Neural cell (in vitro differentiated cells): ENCODE measurements around the gene ADAMTS8. TPM values are rescaled to one million over a fixed set of nuclear protein-coding genes. Genes with fewer than 3 reads are reported as not detected.

ENCODE experiments used
- H2AFZ ChIP-seq: fragments of 200-600, 300-800 bp; sonication (generic), shearing (Covaris generic); 2 replicates; pipeline ENCODE4 v1.6.0; 2014; ENCODE audit warnings: low read depth, mild to moderate bottlenecking, antibody characterized with exemption, low read length, moderate library complexity
- H3F3A ChIP-seq: fragments of 200-600 bp; shearing (Covaris generic); 2 replicates; pipeline ENCODE4 v1.6.1; 2016; ENCODE audit warnings: mild to moderate bottlenecking, moderate library complexity, mixed read lengths, antibody characterized with exemption, low read length; ENCODE audit not compliant: insufficient read depth, poor library complexity, severe bottlenecking
- H3K27ac ChIP-seq: fragments of 200-600, 300-800 bp; sonication (generic), shearing (Covaris generic); 2 replicates; pipeline ENCODE4 v1.5.1; 2014; ENCODE audit warnings: mild to moderate bottlenecking, low read length, moderate library complexity
- H3K27me3 ChIP-seq: fragments of 300-800, 200-600 bp; sonication (generic), shearing (Covaris generic); 2 replicates; pipeline ENCODE4 v1.6.0; 2014; ENCODE audit warnings: mild to moderate bottlenecking, low read depth, low read length, moderate library complexity; ENCODE audit not compliant: insufficient read depth
- H3K36me3 ChIP-seq: fragments of 300-800, 200-600 bp; sonication (generic), shearing (Covaris generic); 2 replicates; pipeline ENCODE4 v1.5.1; 2014; ENCODE audit warnings: mild to moderate bottlenecking, antibody characterized with exemption, low read length, moderate library complexity; ENCODE audit not compliant: insufficient read depth
- H3K4me2 ChIP-seq: fragments of 300-800, 200-600 bp; sonication (generic), shearing (Covaris generic); 2 replicates; pipeline ENCODE4 v1.6.0; 2014; ENCODE audit warnings: mild to moderate bottlenecking, low read length
- H3K4me3 ChIP-seq: fragments of 300-800, 200-600 bp; sonication (generic), shearing (Covaris generic); 2 replicates; pipeline ENCODE4 v1.5.1; 2014; ENCODE audit warnings: mild to moderate bottlenecking, low read length, moderate library complexity
- H3K79me2 ChIP-seq: fragments of 200-600 bp; shearing (Covaris generic); replicated peaks from 2 replicates; pipeline ENCODE4 v1.6.0; 2014; ENCODE audit warnings: mild to moderate bottlenecking, low read length, moderate library complexity; ENCODE audit not compliant: insufficient read depth
- H3K9ac ChIP-seq: fragments of 300-800, 200-600 bp; sonication (generic), shearing (Covaris generic); 2 replicates; pipeline ENCODE4 v1.6.1; 2016; ENCODE audit warnings: mild to moderate bottlenecking, low read length, mixed read lengths
- H3K9me2 ChIP-seq: fragments of 200-600 bp; shearing (Covaris generic); 2 replicates; pipeline ENCODE4 v1.6.1; 2016; ENCODE audit warnings: mild to moderate bottlenecking, low read length, mixed read lengths; ENCODE audit not compliant: insufficient read depth
- H3K9me3 ChIP-seq: fragments of 200-600, 300-800 bp; sonication (generic), shearing (Covaris generic); 2 replicates; pipeline ENCODE4 v1.6.1; 2016; ENCODE audit warnings: mild to moderate bottlenecking, mixed run types, low read length, moderate library complexity, mixed read lengths
- H4K20me1 ChIP-seq: fragments of 200-600 bp; shearing (Covaris generic); 2 replicates; pipeline ENCODE4 v1.6.1; 2016; ENCODE audit warnings: mild to moderate bottlenecking, mixed run types; ENCODE audit not compliant: insufficient read depth
- EP300 ChIP-seq: fragments of 450-650 bp; conservative IDR thresholded peaks from 2 replicates; pipeline ENCODE4 v1.6.1; 2014; ENCODE audit warnings: antibody characterized with exemption, mild to moderate bottlenecking, moderate library complexity; ENCODE audit not compliant: poor library complexity, severe bottlenecking
- EZH2 ChIP-seq: fragments of 200-600, 300-800 bp; shearing (Covaris generic), sonication (generic); IDR thresholded peaks from 2 replicates; pipeline ENCODE4 v1.6.1; 2014; ENCODE audit warnings: antibody characterized with exemption, low read length, borderline replicate concordance, mild to moderate bottlenecking; ENCODE audit not compliant: insufficient read depth, poor library complexity, severe bottlenecking
- MXI1 ChIP-seq: fragments of 450-650 bp; conservative IDR thresholded peaks from 2 replicates; pipeline ENCODE4 v1.6.1; 2014; ENCODE audit warnings: antibody characterized with exemption, mild to moderate bottlenecking; ENCODE audit not compliant: poor library complexity, severe bottlenecking
- POLR2AphosphoS5 ChIP-seq: IDR thresholded peaks from 2 replicates; pipeline ENCODE4 v1.6.1; 2012
- RAD21 ChIP-seq: fragments of 450-650 bp; conservative IDR thresholded peaks from 2 replicates; pipeline ENCODE4 v1.6.1; 2014; ENCODE audit warnings: antibody characterized with exemption, mild to moderate bottlenecking, moderate library complexity
- SMC3 ChIP-seq: fragments of 450-650 bp; conservative IDR thresholded peaks from 2 replicates; pipeline ENCODE4 v1.6.1; 2014; ENCODE audit warnings: antibody characterized with exemption, mild to moderate bottlenecking, moderate library complexity; ENCODE audit not compliant: poor library complexity
- TAF1 ChIP-seq: IDR thresholded peaks from 2 replicates; pipeline ENCODE4 v1.6.1; 2012; ENCODE audit warnings: low read depth
- polyA plus RNA-seq: library from polyadenylated mRNA; depleted of rRNA; stranded (reverse); fragments of >200 nt; gene quantifications from 2 replicates; pipeline ENCODE4 v1.2.3, GENCODE V29; 2014
- TF ChIP-seq, protein P1 (sequence below): fragments of 450-650 bp; IDR thresholded peaks from 2 replicates; pipeline ENCODE4 v1.5.1; 2014; ENCODE audit warnings: antibody characterized with exemption, mild to moderate bottlenecking, moderate library complexity; ENCODE audit not compliant: poor library complexity, severe bottlenecking
- TF ChIP-seq, protein P2 (sequence below): IDR thresholded peaks from 2 replicates; pipeline ENCODE4 v1.6.1; 2012; ENCODE audit warnings: borderline replicate concordance

ADAMTS8 gene
- polyA plus RNA-seq, 1 donor from 2014 or later = 0.94 TPM

DNA sequence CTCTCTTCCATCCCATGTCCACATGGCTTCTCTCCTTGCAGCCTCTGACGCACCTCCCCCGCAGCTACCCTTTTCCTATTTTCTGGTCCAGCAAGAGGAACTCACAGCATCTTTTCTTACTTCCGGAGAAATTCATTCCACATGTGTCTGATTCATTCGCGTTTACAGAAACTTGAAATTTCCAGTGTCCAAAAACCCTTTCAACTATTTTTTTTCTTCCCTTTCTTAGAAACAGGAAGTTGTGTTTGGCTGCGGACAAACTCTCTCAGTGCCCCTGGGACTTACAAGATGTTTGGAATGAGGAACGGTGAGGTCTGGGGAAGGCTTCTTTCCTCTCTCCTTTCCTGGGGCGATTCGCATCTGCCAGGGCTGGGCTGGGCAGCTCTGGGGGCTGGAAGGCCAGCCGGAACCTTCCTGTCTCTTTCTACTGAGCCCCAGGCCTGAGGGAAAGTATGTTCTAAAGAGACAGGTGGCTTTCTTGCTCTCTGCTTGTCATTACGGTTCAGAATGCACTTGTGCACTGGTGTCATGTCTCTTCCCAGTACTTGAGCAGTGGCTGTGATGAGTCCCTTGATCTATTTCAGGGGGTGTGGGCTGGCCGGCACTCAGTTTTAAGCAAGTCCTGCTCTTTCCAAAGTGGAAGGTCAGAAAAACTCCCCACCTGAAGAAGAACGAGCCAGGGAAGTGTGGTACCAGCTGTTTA, 27.5 kb downstream of the ADAMTS8 start:
- no peak overlapping the region for H3K4me2 ChIP-seq

DNA sequence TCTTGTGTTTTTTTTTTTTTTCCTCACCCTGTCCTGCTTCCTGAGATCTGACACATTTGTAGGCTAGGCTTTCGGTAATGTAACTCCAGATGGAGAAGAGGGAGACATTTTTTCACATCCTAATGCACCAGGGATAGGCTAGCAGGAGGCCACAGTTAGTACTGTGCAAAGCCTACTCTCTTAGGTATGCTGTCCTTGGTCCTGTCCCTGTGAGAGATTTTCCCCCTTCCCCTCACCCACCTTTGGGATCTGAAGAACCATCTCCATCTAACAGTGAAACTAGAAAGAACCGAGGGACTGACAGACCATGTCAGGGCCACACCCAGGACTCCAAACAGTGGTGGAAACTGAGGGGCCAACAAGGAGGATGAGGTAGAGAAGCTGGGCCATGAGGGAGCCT, 29.2 kb downstream of the ADAMTS8 start:
- Histone ChIP-seq H3K27ac (no peak overlapping the region), H3K4me3 (no peak overlapping the region), H3K36me3 (no peaks in the 10 kb centered on the region), H3K9ac (no peak overlapping the region), H3F3A (no peaks in the 10 kb centered on the region), H3K27me3 (no peaks in the 10 kb centered on the region), H2AFZ (no peak overlapping the region), H3K79me2 (no peaks in the 10 kb centered on the region), H3K9me3 (no peaks in the 10 kb centered on the region), H4K20me1 (no peaks in the 10 kb centered on the region), H3K9me2 (no peaks in the 10 kb centered on the region), H3K4me2 (no peak overlapping the region)
- no peak for TF ChIP-seq EP300
- no peak for TF ChIP-seq MXI1
- TF ChIP-seq SMC3 = no peak
- TF ChIP-seq TAF1 = no peak
- TF ChIP-seq RAD21 = no peak
- no peak for TF ChIP-seq EZH2
- TF ChIP-seq, protein P1, sequence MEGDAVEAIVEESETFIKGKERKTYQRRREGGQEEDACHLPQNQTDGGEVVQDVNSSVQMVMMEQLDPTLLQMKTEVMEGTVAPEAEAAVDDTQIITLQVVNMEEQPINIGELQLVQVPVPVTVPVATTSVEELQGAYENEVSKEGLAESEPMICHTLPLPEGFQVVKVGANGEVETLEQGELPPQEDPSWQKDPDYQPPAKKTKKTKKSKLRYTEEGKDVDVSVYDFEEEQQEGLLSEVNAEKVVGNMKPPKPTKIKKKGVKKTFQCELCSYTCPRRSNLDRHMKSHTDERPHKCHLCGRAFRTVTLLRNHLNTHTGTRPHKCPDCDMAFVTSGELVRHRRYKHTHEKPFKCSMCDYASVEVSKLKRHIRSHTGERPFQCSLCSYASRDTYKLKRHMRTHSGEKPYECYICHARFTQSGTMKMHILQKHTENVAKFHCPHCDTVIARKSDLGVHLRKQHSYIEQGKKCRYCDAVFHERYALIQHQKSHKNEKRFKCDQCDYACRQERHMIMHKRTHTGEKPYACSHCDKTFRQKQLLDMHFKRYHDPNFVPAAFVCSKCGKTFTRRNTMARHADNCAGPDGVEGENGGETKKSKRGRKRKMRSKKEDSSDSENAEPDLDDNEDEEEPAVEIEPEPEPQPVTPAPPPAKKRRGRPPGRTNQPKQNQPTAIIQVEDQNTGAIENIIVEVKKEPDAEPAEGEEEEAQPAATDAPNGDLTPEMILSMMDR = no peak
- no peak for TF ChIP-seq POLR2AphosphoS5
- TF ChIP-seq, protein P2, sequence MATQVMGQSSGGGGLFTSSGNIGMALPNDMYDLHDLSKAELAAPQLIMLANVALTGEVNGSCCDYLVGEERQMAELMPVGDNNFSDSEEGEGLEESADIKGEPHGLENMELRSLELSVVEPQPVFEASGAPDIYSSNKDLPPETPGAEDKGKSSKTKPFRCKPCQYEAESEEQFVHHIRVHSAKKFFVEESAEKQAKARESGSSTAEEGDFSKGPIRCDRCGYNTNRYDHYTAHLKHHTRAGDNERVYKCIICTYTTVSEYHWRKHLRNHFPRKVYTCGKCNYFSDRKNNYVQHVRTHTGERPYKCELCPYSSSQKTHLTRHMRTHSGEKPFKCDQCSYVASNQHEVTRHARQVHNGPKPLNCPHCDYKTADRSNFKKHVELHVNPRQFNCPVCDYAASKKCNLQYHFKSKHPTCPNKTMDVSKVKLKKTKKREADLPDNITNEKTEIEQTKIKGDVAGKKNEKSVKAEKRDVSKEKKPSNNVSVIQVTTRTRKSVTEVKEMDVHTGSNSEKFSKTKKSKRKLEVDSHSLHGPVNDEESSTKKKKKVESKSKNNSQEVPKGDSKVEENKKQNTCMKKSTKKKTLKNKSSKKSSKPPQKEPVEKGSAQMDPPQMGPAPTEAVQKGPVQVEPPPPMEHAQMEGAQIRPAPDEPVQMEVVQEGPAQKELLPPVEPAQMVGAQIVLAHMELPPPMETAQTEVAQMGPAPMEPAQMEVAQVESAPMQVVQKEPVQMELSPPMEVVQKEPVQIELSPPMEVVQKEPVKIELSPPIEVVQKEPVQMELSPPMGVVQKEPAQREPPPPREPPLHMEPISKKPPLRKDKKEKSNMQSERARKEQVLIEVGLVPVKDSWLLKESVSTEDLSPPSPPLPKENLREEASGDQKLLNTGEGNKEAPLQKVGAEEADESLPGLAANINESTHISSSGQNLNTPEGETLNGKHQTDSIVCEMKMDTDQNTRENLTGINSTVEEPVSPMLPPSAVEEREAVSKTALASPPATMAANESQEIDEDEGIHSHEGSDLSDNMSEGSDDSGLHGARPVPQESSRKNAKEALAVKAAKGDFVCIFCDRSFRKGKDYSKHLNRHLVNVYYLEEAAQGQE = no peak

More for the DNA sequence above, 27.5 kb downstream of the ADAMTS8 start:
- Histone ChIP-seq H3K36me3 (no peaks in the 10 kb centered on the region), H3K9ac (no peak overlapping the region), H3K9me3 (no peaks in the 10 kb centered on the region), H3K79me2 (no peaks in the 10 kb centered on the region), H3K4me3 (no peak overlapping the region), H3K9me2 (no peaks in the 10 kb centered on the region), H3K27ac (no peak overlapping the region), H3F3A (no peaks in the 10 kb centered on the region), H3K27me3 (no peaks in the 10 kb centered on the region), H2AFZ (no peak overlapping the region), H4K20me1 (no peaks in the 10 kb centered on the region)
- no peak for TF ChIP-seq MXI1
- no peak for TF ChIP-seq SMC3
- no peak for TF ChIP-seq RAD21
- no peak for TF ChIP-seq EP300
- TF ChIP-seq POLR2AphosphoS5 = no peak
- TF ChIP-seq TAF1 = no peak
- TF ChIP-seq, protein P1 = no peak
- TF ChIP-seq, protein P2 = no peak
- no peak for TF ChIP-seq EZH2
